ENCODE data around the gene NHERF1. TPM values are rescaled to one million over a fixed set of nuclear protein-coding genes. Genes with fewer than 3 reads are reported as not detected.

NHERF1 gene
- total and polyA plus RNA-seq, 7 experiments from 2014 or later = 93.1 to 393 (median 165) TPM

DNA sequence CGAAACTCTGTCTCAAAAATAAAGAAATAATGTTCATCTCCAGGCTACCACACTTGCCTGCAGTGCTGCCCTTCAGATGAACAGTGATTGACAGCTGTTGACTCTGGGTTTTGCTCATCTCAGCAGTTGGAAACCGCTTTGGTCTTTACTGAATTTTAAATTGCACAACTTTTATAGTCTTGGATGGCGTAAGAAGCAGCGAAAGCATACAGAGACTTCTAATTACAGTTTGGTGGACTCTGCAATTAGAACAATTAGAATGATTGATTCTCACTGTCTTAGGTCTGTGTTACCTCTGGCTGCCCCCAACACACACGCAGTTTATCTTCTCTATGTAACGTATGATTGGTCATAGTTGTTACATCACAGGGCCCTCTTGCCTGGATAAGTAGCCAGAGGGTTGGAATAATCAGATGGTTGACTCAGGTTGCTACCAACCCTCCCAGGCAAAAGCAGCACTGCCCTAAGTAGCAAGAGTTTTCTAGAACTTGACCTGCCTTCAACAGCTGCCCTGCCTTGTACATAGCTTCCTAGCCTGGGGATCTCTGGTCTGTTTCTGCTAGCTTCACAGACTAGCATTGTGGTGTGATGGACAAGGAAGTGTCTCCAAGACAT lies 29.6 kb downstream of the NHERF1 start:
- H3K4me1 ChIP-seq (ENCODE audit: control insufficient read depth in 2 of 2, insufficient read depth in 2 of 2, low read length in 2 of 2) = peaks cover 56 to 57% of the 10 kb centered on the region in 2 donors
- no peak overlapping the region for H3K4me3 ChIP-seq (ENCODE audit: low read length)
- Mint-ChIP-seq H3K9me3 (peaks cover 0 to 2% (median 0%) of the 10 kb centered on the region in 11 donors), H3K4me1 (peaks cover 47 to 81% (median 74%) of the 10 kb centered on the region in 7 donors), H3K4me3 (peak overlapping the region; percentile 50 to 97 (median 74)), H3K27me3 (no peaks in the 10 kb centered on the region), H3K27ac (peak overlapping the region in 6 of 9 donors; percentile 60 to 96 (median 84)), H3K36me3 (peaks cover 0 to 21% (median 3%) of the 10 kb centered on the region in 5 donors)
- no peaks in the 10 kb centered on the region for H3K9me3 ChIP-seq (ENCODE audit: control insufficient read depth in 2 of 3, low read length in 3 of 3)
- POLR2A ChIA-PET = interaction anchor here (1.9 to 16.9 kb wide), 4 partner anchors 24 to 95 kb away, joined by 5 to 372 read pairs (median 20); partner anchors contain the start of genes FDXR, NHERF1 and RAB37
- DNase-seq (no peak), ATAC-seq (no peak)
- H3K36me3 ChIP-seq (ENCODE audit: control insufficient read depth in 2 of 3, insufficient read depth in 3 of 3, low read length in 3 of 3) = peaks cover 0 to 10% (median 3%) of the 10 kb centered on the region in 3 experiments
- intact Hi-C loops (cut with micrococcal nuclease) = no loop called here
- CTCF ChIA-PET = interaction anchor here (2.5 to 11.7 kb wide), 4 partner anchors 13 to 36 kb away, joined by 6 to 165 read pairs (median 24); no protein-coding TSS in a partner anchor
- no peak overlapping the region for H3K27ac ChIP-seq (ENCODE audit: low read depth, low read length)
- no peaks in the 10 kb centered on the region for H3K27me3 ChIP-seq (ENCODE audit: control insufficient read depth in 2 of 2, insufficient read depth in 2 of 2, low read length in 2 of 2)

DNA sequence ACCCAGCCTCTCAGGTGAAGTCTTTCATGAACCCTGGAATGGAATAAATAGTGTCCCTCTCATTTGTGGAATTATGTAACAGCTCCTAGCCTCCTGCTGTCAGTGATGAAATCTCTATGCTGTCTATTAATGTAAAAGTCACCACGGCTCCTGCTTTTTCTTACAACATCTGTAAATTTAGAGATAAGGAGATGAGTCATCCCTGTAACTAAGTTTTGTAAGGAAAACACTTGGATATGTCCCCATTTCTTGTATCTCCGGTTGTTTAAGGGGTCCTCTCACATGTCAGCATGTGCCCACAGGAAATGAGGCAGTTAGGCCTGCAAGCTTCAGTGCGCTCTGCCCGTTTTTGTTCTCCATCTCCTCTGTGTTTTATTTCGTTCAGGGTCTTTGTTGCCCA lies 30.5 kb downstream of the NHERF1 start:
- Histone ChIP-seq H3K36me3 (ENCODE audit: control insufficient read depth in 2 of 3, insufficient read depth in 3 of 3, low read length in 3 of 3) (peaks cover 0 to under 1% (median 0%) of the 10 kb centered on the region in 3 experiments), H3K4me3 (ENCODE audit: low read length) (no peak overlapping the region), H3K27me3 (ENCODE audit: control insufficient read depth in 2 of 2, insufficient read depth in 2 of 2, low read length in 2 of 2) (no peaks in the 10 kb centered on the region), H3K27ac (ENCODE audit: low read depth, low read length) (peak overlapping the region; percentile 57), H3K4me1 (ENCODE audit: control insufficient read depth in 2 of 2, insufficient read depth in 2 of 2, low read length in 2 of 2) (peaks cover 56 to 57% of the 10 kb centered on the region in 2 donors), H3K9me3 (ENCODE audit: control insufficient read depth in 2 of 3, low read length in 3 of 3) (no peaks in the 10 kb centered on the region)
- peaks cover 49 to 78% (median 74%) of the 10 kb centered on the region in 7 donors for H3K4me1 Mint-ChIP-seq
- peaks cover 0 to 2% (median 0%) of the 10 kb centered on the region in 11 donors for H3K9me3 Mint-ChIP-seq
- POLR2A ChIA-PET = interaction anchor here (1.7 to 16.9 kb wide), 5 partner anchors 8 to 41 kb away, joined by 6 to 372 read pairs (median 9); partner anchors contain the start of gene NHERF1
- intact Hi-C loops (cut with micrococcal nuclease) = no loop called here
- H3K36me3 Mint-ChIP-seq = peaks cover 0 to 21% (median 3%) of the 10 kb centered on the region in 5 donors
- CTCF ChIA-PET = interaction anchor here (1.2 to 11.7 kb wide), 7 partner anchors 8 to 214 kb away, joined by 3 to 165 read pairs (median 10); partner anchors contain the start of gene RAB37
- peak overlapping the region; percentile 63 to 99 (median 93) for H3K27ac Mint-ChIP-seq
- DNase-seq (no peak), ATAC-seq (no peak)
- H3K4me3 Mint-ChIP-seq = peak overlapping the region; percentile 30 to 97 (median 66)
- no peaks in the 10 kb centered on the region for H3K27me3 Mint-ChIP-seq

DNA sequence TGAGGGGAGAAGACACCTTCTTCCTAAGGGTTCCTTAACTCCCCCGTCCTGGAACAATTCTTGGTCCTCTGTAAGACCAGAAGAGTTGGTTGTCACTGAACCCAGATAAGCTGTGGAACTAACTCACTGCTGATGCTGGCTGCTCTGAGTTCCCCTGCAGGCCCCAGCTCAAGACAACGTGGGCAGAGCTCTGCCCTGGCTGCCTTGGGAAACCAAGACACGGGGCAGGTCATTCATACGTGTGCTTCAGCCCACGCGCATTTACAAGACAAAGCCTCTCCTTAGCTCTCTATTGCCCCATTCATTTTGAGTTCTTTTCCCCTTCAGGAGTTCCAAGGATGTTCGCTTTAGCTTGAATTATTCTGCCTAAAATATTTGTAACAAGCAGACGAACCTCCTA lies 31.1 kb downstream of the NHERF1 start:
- Mint-ChIP-seq H3K27me3 (no peaks in the 10 kb centered on the region), H3K27ac (peak overlapping the region; percentile 91 to 99 (median 93)), H3K36me3 (peaks cover 0 to 24% (median 3%) of the 10 kb centered on the region in 5 donors), H3K4me3 (peak overlapping the region; percentile 64 to 86 (median 76)), H3K9me3 (peaks cover 0 to 2% (median 0%) of the 10 kb centered on the region in 11 donors), H3K4me1 (peaks cover 54 to 80% (median 76%) of the 10 kb centered on the region in 7 donors)
- Histone ChIP-seq H3K9me3 (ENCODE audit: control insufficient read depth in 2 of 3, low read length in 3 of 3) (no peaks in the 10 kb centered on the region), H3K36me3 (ENCODE audit: control insufficient read depth in 2 of 3, insufficient read depth in 3 of 3, low read length in 3 of 3) (no peaks in the 10 kb centered on the region), H3K27ac (ENCODE audit: low read depth, low read length) (peak overlapping the region; percentile 57), H3K4me1 (ENCODE audit: control insufficient read depth in 2 of 2, insufficient read depth in 2 of 2, low read length in 2 of 2) (peaks cover 57 to 60% of the 10 kb centered on the region in 2 donors), H3K4me3 (ENCODE audit: low read length) (peak overlapping the region; percentile 6), H3K27me3 (ENCODE audit: control insufficient read depth in 2 of 2, insufficient read depth in 2 of 2, low read length in 2 of 2) (no peaks in the 10 kb centered on the region)
- CTCF ChIA-PET = interaction anchor here (0.9 to 11.7 kb wide), 9 partner anchors 9 to 215 kb away, joined by 3 to 165 read pairs (median 9); partner anchors contain the start of gene RAB37
- peak in 1 of 9 donors; percentile 11 for DNase-seq
- intact Hi-C loops (cut with micrococcal nuclease) = no loop called here
- POLR2A ChIA-PET = interaction anchor here (1.7 to 16.9 kb wide), 5 partner anchors 9 to 41 kb away, joined by 6 to 372 read pairs (median 9); partner anchors contain the start of gene NHERF1
- ATAC-seq = no peak

DNA sequence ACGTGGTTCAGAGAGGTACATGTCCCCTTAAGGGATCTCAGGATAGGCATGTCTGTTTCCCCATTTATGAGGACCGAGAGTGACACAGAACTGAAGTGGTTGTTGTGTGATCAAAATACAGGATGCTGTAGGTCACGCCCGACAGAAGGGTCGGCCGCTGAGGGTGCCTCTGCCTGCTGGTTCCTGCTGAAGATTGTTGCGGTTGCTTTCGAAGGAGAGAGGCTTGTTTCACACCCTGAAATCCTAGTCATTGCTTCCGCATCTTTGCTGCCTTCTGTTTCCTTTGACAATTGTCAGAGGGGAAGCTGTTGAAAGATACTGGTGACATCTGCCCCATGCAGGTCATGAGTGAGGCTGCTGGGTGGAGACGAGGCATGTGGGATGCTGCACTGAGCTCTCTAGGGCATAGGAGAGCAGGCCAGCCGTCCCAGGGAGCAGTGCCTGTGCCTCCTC lies 31.5 kb downstream of the NHERF1 start:
- H3K4me1 Mint-ChIP-seq = peaks cover 59 to 84% (median 81%) of the 10 kb centered on the region in 7 donors
- H3K36me3 Mint-ChIP-seq = peaks cover 0 to 24% (median 3%) of the 10 kb centered on the region in 5 donors
- ChIA-PET CTCF (interaction anchor here (0.6 to 11.7 kb wide), 10 partner anchors 9 to 215 kb away, joined by 3 to 165 read pairs (median 8); partner anchors contain the start of gene RAB37), POLR2A (interaction anchor here (0.8 to 16.9 kb wide), 6 partner anchors 9 to 42 kb away, joined by 3 to 372 read pairs (median 8); partner anchors contain the start of gene NHERF1)
- peak; percentile 80 for ATAC-seq
- Histone ChIP-seq H3K27me3 (ENCODE audit: control insufficient read depth in 2 of 2, insufficient read depth in 2 of 2, low read length in 2 of 2) (no peaks in the 10 kb centered on the region), H3K9me3 (ENCODE audit: control insufficient read depth in 2 of 3, low read length in 3 of 3) (no peaks in the 10 kb centered on the region), H3K36me3 (ENCODE audit: control insufficient read depth in 2 of 3, insufficient read depth in 3 of 3, low read length in 3 of 3) (no peaks in the 10 kb centered on the region), H3K27ac (ENCODE audit: low read depth, low read length) (peak overlapping the region; percentile 57), H3K4me3 (ENCODE audit: low read length) (peak overlapping the region; percentile 27), H3K4me1 (ENCODE audit: control insufficient read depth in 2 of 2, insufficient read depth in 2 of 2, low read length in 2 of 2) (peaks cover 54 to 63% of the 10 kb centered on the region in 2 donors)
- H3K9me3 Mint-ChIP-seq = peaks cover 0 to 2% (median 0%) of the 10 kb centered on the region in 11 donors
- no peaks in the 10 kb centered on the region for H3K27me3 Mint-ChIP-seq
- intact Hi-C loops (cut with micrococcal nuclease) = loop anchor here (1.0 kb wide), 1 partner anchor 11 kb away; no protein-coding TSS in a partner anchor
- peak; percentile 29 to 86 (median 80) for DNase-seq
- peak overlapping the region; percentile 91 to 99 (median 93) for H3K27ac Mint-ChIP-seq
- peak overlapping the region; percentile 64 to 86 (median 76) for H3K4me3 Mint-ChIP-seq

DNA sequence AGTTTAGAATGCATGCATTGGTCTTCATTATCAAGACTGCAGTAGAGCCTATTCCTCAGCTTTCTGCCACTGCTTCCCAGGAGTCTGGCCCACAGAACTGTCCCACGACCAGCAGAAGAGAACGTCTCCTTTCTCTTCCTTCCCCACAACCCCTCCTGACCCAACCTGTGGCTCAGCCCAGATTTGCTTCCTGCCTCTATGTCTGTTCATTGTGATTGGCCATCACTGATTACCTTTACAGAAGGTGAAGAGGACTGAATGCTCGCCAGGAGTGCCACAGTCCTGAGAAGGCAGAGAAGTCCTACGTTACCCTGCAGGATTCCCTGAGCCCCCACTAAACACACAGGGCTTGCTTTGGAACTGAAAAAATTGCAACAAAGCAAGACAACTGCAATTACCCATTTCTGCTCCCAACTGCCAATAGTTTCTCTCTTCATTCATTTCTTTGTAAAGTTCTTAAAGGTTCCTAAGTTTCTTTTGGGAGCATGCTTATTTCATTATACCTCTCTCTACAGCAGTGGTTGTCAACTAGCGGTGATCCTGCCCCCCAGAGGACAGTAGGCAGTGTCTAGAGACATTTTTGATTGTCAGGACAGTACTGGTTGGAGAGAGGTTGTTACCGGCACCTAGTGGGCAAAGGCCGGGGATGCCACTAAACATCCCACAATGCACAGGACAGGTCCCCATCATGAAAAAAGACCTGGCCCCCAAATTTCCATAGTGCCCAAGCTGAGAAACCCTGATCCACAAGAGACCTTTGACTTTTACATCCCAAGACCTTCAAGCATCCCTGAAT lies 32.2 kb downstream of the NHERF1 start:
- peaks cover 63 to 86% (median 83%) of the 10 kb centered on the region in 7 donors for H3K4me1 Mint-ChIP-seq
- Histone ChIP-seq H3K9me3 (ENCODE audit: control insufficient read depth in 2 of 3, low read length in 3 of 3) (no peaks in the 10 kb centered on the region), H3K27ac (ENCODE audit: low read depth, low read length) (peak overlapping the region; percentile 57), H3K4me1 (ENCODE audit: control insufficient read depth in 2 of 2, insufficient read depth in 2 of 2, low read length in 2 of 2) (peaks cover 48 to 62% of the 10 kb centered on the region in 2 donors), H3K4me3 (ENCODE audit: low read length) (peak overlapping the region; percentile 27), H3K27me3 (ENCODE audit: control insufficient read depth in 2 of 2, insufficient read depth in 2 of 2, low read length in 2 of 2) (no peaks in the 10 kb centered on the region), H3K36me3 (ENCODE audit: control insufficient read depth in 2 of 3, insufficient read depth in 3 of 3, low read length in 3 of 3) (peaks cover 0 to under 1% (median 0%) of the 10 kb centered on the region in 3 experiments)
- ChIA-PET CTCF (interaction anchor here (0.6 to 11.7 kb wide), 12 partner anchors 9 to 216 kb away, joined by 3 to 165 read pairs (median 6); partner anchors contain the start of gene RAB37), POLR2A (interaction anchor here (0.8 to 16.9 kb wide), 7 partner anchors 8 to 43 kb away, joined by 3 to 372 read pairs (median 7); partner anchors contain the start of gene NHERF1)
- ATAC-seq (peak; percentile 25), DNase-seq (peak in 1 of 9 donors; percentile 28)
- peak overlapping the region; percentile 16 to 86 (median 76) for H3K4me3 Mint-ChIP-seq
- intact Hi-C loops (cut with micrococcal nuclease) = loop anchor here (1.0 kb wide), 1 partner anchor 11 kb away; no protein-coding TSS in a partner anchor
- peak overlapping the region; percentile 91 to 99 (median 93) for H3K27ac Mint-ChIP-seq
- H3K9me3 Mint-ChIP-seq = peaks cover 0 to 2% (median 0%) of the 10 kb centered on the region in 11 donors
- H3K36me3 Mint-ChIP-seq = peaks cover 0 to 24% (median 3%) of the 10 kb centered on the region in 5 donors
- H3K27me3 Mint-ChIP-seq = no peaks in the 10 kb centered on the region

Data from naive thymus-derived CD4-positive, alpha-beta T cell (primary cell).